Hepatocyte (in vitro differentiated cells): Measurements from ENCODE around the gene DHX15.

Experiments used
- CTCF ChIP-seq: fragments of 200-600 bp; sonication (generic); IDR thresholded peaks from 2 replicates; pipeline ENCODE4 v1.5.1; 2016; ENCODE audit warnings: antibody characterized with exemption, mild to moderate bottlenecking; ENCODE audit not compliant: poor library complexity
- EZH2 ChIP-seq: fragments of 200-600 bp; sonication (generic); IDR thresholded peaks from 2 replicates; pipeline ENCODE4 v1.6.1; 2016; ENCODE audit warnings: antibody characterized with exemption, mild to moderate bottlenecking, borderline replicate concordance

GRCh38 chr4:24559889-24560288 lies 24.5 kb downstream of the DHX15 start:
- TF ChIP-seq CTCF = no peak
- TF ChIP-seq EZH2 = no peak
